H1 (cell line): ENCODE measurements around the gene STPG1. TPM values are rescaled to one million over a fixed set of nuclear protein-coding genes. Genes with fewer than 3 reads are reported as not detected.
A peak's percentile ranks its signal among the peaks of the same experiment; 100 is the strongest.

Source experiments
- CTCF ChIA-PET: fragments of 300-600 bp; sonication (Branson Sonifier 250); formaldehyde crosslinking; loops from one replicate; lab custom pipeline; 2021; ENCODE audit not compliant: partially characterized antibody; lab: Charles Lee
- POLR2A ChIA-PET: fragments of 300-600 bp; sonication (Branson Sonifier 250); formaldehyde crosslinking; loops from one replicate; lab custom pipeline; 2021; ENCODE audit warnings: inconsistent platforms; ENCODE audit not compliant: partially characterized antibody; lab: Charles Lee
- DNase-seq, 2 experiments: peaks; one replicate each; pipeline versions ENCODE4 v3.0.0 to v3.0.0-alpha.2; 2010 to 2022; ENCODE audit warnings: low spot score in 2 of 2, low read depth in 1 of 2, mixed read lengths in 1 of 2
- FAIRE-seq: peaks from 2 replicates; lab custom pipeline; 2011; peaks lifted over from hg19 to GRCh38; lab: Jason Lieb, UNC
- H2AFZ ChIP-seq: 2 replicates; pipeline ENCODE4 v1.8.1; 2012; ENCODE audit warnings: low read length, inconsistent platforms
- H2AK5ac ChIP-seq: 2 replicates; pipeline ENCODE4 v1.6.1; 2013; ENCODE audit warnings: low read depth, low read length
- H2BK120ac ChIP-seq: replicated peaks from 2 replicates; pipeline ENCODE3; 2013; ENCODE audit warnings: low read depth, low read length, inconsistent platforms
- H2BK12ac ChIP-seq: 2 replicates; pipeline ENCODE4 v1.6.1; 2013; ENCODE audit warnings: low read depth, low read length
- H2BK15ac ChIP-seq: 2 replicates; pipeline ENCODE4 v1.6.1; 2013; ENCODE audit warnings: low read length
- H2BK20ac ChIP-seq: 2 replicates; pipeline ENCODE4 v1.6.1; 2013; ENCODE audit warnings: low read length
- H2BK5ac ChIP-seq: 2 replicates; pipeline ENCODE4 v1.6.1; 2013; ENCODE audit warnings: low read depth, low read length
- H3K14ac ChIP-seq: 2 replicates; pipeline ENCODE4 v1.6.1; 2013; ENCODE audit warnings: inconsistent platforms; ENCODE audit not compliant: insufficient read length
- H3K18ac ChIP-seq: 2 replicates; pipeline ENCODE4 v1.6.1; 2013; ENCODE audit warnings: low read length; ENCODE audit errors: extremely low read depth
- H3K23ac ChIP-seq: 2 replicates; pipeline ENCODE4 v1.6.1; 2013; ENCODE audit warnings: inconsistent platforms; ENCODE audit not compliant: insufficient read length
- H3K23me2 ChIP-seq: 2 replicates; pipeline ENCODE4 v1.6.1; 2013; ENCODE audit warnings: low read depth, low read length
- H3K27ac ChIP-seq: 2 replicates; pipeline ENCODE4 v1.6.1; 2011; ENCODE audit warnings: low read depth, low read length, inconsistent platforms
- H3K27me3 ChIP-seq, 4 experiments: replicated peaks in 1 of 4; 1 replicate in 1 of 4; 2 replicates in 3 of 4; pipeline versions ENCODE4 v1.6.1 to v1.8.1; 2011 to 2013; ENCODE audit warnings: low read length in 3 of 4, mild to moderate bottlenecking in 3 of 4, inconsistent platforms in 2 of 4, mixed read lengths in 2 of 4, moderate library complexity in 1 of 4; ENCODE audit not compliant: control insufficient read depth in 3 of 4, insufficient read depth in 3 of 4; ENCODE audit errors: extremely low read depth in 1 of 4
- H3K36me3 ChIP-seq, 4 experiments: 2 replicates each; pipeline versions ENCODE4 v1.6.1 to v1.8.1; 2011 to 2013; ENCODE audit warnings: mild to moderate bottlenecking in 4 of 4, low read length in 3 of 4, moderate library complexity in 2 of 4, control low read depth in 1 of 4, inconsistent platforms in 1 of 4; ENCODE audit not compliant: insufficient read depth in 4 of 4, control insufficient read depth in 2 of 4
- H3K4ac ChIP-seq: replicated peaks from 2 replicates; pipeline ENCODE3; 2013; ENCODE audit warnings: low read length, low read depth, mixed read lengths, inconsistent platforms; ENCODE audit not compliant: insufficient read length
- H3K4me1 ChIP-seq, 4 experiments: replicated peaks in 1 of 4; 1 replicate in 1 of 4; 2 replicates in 3 of 4; pipeline versions ENCODE4 v1.6.1 to v1.8.1; 2011 to 2013; ENCODE audit warnings: low read length in 3 of 4, inconsistent platforms in 2 of 4, mixed read lengths in 1 of 4; ENCODE audit not compliant: insufficient read depth in 4 of 4, control insufficient read depth in 3 of 4
- H3K4me2 ChIP-seq, 2 experiments: 2 replicates each; pipeline versions ENCODE4 v1.6.1 to v1.8.1; 2011 to 2013; ENCODE audit warnings: low read depth in 2 of 2, low read length in 2 of 2, control low read depth in 1 of 2, inconsistent platforms in 1 of 2, mild to moderate bottlenecking in 1 of 2; ENCODE audit not compliant: insufficient read depth in 1 of 2
- H3K4me3 ChIP-seq, 4 experiments: fragments of 200-600, 300-600 bp in 1 of 4; sonication (generic), shearing (Covaris generic), sonication (Bioruptor Twin) in 1 of 4; 2 replicates each; pipeline versions ENCODE4 v1.5.1 to v1.8.1; 2011 to 2016; ENCODE audit warnings: low read length in 4 of 4, low read depth in 3 of 4, control low read depth in 2 of 4, inconsistent platforms in 2 of 4, mild to moderate bottlenecking in 2 of 4, mixed read lengths in 1 of 4, moderate library complexity in 1 of 4; ENCODE audit not compliant: insufficient read depth in 2 of 4; ENCODE audit errors: extremely low read depth in 1 of 4
- H3K56ac ChIP-seq: replicated peaks from 2 replicates; pipeline ENCODE3; 2013; ENCODE audit warnings: low read depth, mild to moderate bottlenecking, mixed read lengths, low read length, inconsistent platforms; ENCODE audit not compliant: insufficient read length
- H3K79me1 ChIP-seq: 2 replicates; pipeline ENCODE4 v1.6.1; 2013; ENCODE audit warnings: low read depth, low read length, control low read depth
- H3K79me2 ChIP-seq, 2 experiments: 2 replicates each; pipeline versions ENCODE4 v1.6.1 to v1.8.1; 2012 to 2013; ENCODE audit warnings: low read length in 2 of 2, mild to moderate bottlenecking in 2 of 2, inconsistent platforms in 1 of 2; ENCODE audit not compliant: insufficient read depth in 2 of 2, control insufficient read depth in 1 of 2
- H3K9ac ChIP-seq, 4 experiments: replicated peaks in 1 of 4; 1 replicate in 1 of 4; 2 replicates in 3 of 4; pipeline versions ENCODE4 v1.6.1 to v1.8.1; 2011 to 2013; ENCODE audit warnings: low read depth in 3 of 4, low read length in 3 of 4, control low read depth in 2 of 4, mild to moderate bottlenecking in 2 of 4, moderate library complexity in 2 of 4, inconsistent platforms in 1 of 4; ENCODE audit errors: extremely low read depth in 1 of 4
- H3K9me3 ChIP-seq, 2 experiments: 2 replicates each; pipeline versions ENCODE4 v1.6.1 to v1.8.1; 2012 to 2013; ENCODE audit warnings: mild to moderate bottlenecking in 2 of 2, moderate library complexity in 2 of 2, control low read depth in 1 of 2, inconsistent platforms in 1 of 2, low read depth in 1 of 2, low read length in 1 of 2, mixed read lengths in 1 of 2; ENCODE audit not compliant: insufficient read depth in 2 of 2
- H4K20me1 ChIP-seq, 2 experiments: replicated peaks in 1 of 2; 2 replicates each; pipeline versions ENCODE3 to v1.8.1; 2011 to 2013; ENCODE audit warnings: inconsistent platforms in 2 of 2, low read length in 2 of 2, mild to moderate bottlenecking in 1 of 2; ENCODE audit not compliant: insufficient read depth in 2 of 2, control insufficient read depth in 1 of 2
- H4K5ac ChIP-seq: 2 replicates; pipeline ENCODE4 v1.6.1; 2013; ENCODE audit warnings: low read length, low read depth, mixed read lengths, inconsistent platforms; ENCODE audit not compliant: insufficient read length
- H4K8ac ChIP-seq: 2 replicates; pipeline ENCODE4 v1.8.0; 2013; ENCODE audit warnings: mild to moderate bottlenecking, moderate library complexity, low read length, inconsistent platforms; ENCODE audit not compliant: insufficient read depth; ENCODE audit errors: extremely low read depth
- H4K91ac ChIP-seq: replicated peaks from 2 replicates; pipeline ENCODE3; 2013; ENCODE audit warnings: low read length, mixed read lengths, inconsistent platforms; ENCODE audit not compliant: insufficient read length
- WGBS, 2 experiments: shearing (Covaris generic) in 1 of 2; methylation state at CpG; one replicate each; pipeline versions ENCODE4 v1.1.6 to v1.1.7; 2013 to 2015; ENCODE audit warnings: low lambda C conversion rate in 2 of 2, mixed read lengths in 2 of 2, inconsistent platforms in 1 of 2, low coverage in 1 of 2, missing lambda C conversion rate in 1 of 2; ENCODE audit not compliant: insufficient replicate concordance in 2 of 2, insufficient coverage in 1 of 2, insufficient read length in 1 of 2; ENCODE audit errors: extremely low coverage in 1 of 2, missing lambda C conversion rate in 1 of 2; 5-methylcytosine and 5-hydroxymethylcytosine counted together
- polyA plus RNA-seq, 7 experiments: library from polyadenylated mRNA; depleted of rRNA in 3 of 7; stranded (reverse) in 5 of 7; unstranded in 2 of 7; fragments of >200 nt in 5 of 7; fragments of 200-250 nt in 2 of 7; gene quantifications; 1 replicate in 5 of 7; 2 replicates in 1 of 7; 4 replicates in 1 of 7; pipeline versions ENCODE4 v1.2.1 to v1.2.3, GENCODE V29; 2011 to 2013; ENCODE audit warnings: missing spikeins in 2 of 7, mixed read lengths in 2 of 7
- total RNA-seq: library from RNA; stranded (reverse); fragmentation: NEBNext Ultra II Directional; extraction: Animal tissue kit (Norgen Biotek cat#: 25700); gene quantifications from 2 replicates; pipeline ENCODE4 v1.2.1, GENCODE V29; 2021

STPG1 gene
- total and polyA plus RNA-seq, 2 of the 8 experiments (the other 6 are each of a cell fraction or from before 2014, with no cell fraction given): 10.3 to 11.2 TPM

DNA sequence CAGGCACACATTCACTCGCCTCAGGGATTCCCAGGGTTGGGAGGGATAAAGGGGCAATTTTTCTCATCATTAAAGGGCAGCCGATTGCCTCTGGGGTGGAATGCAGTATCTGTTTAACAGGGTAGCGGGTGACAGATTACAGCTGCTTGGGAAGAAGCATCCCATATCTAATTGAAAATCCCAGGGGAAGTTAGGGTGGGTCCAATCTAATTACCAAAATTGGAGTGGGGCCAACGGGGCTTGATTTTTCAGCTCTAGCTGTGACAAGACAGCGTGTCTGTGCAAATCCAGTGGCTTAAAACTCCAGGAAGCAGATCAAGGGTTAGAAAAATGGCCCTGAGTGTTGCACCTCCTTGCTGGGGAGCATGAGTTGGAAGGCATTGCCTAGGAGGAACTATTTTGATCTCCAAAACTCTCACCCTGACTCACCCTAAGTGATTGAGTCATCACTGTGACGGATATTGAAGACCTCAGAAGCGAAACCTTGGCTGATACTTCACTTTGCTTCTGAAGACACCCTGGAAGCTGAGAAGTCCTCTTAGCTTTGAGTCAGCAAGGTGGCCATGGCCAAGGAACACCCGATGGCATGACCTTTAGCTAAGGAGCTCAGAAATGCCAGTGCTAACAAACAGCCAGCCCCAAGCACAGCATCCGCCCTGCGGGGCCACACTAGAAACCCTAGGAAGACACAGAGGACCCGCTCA is 48.5 kb downstream of the STPG1 start:
- Histone ChIP-seq H3K18ac (no peak overlapping the region), H4K20me1 (no peaks in the 10 kb centered on the region), H3K4me1 (no peaks in the 10 kb centered on the region; a peak in 2 of 7 replicates), H4K5ac (no peak overlapping the region), H3K79me2 (no peaks in the 10 kb centered on the region), H2AFZ (no peak overlapping the region), H3K9ac (no peak overlapping the region), H2BK120ac (no peak overlapping the region), H3K56ac (no peak overlapping the region), H4K91ac (no peak overlapping the region), H3K14ac (no peak overlapping the region), H2AK5ac (no peak overlapping the region), H3K23me2 (no peaks in the 10 kb centered on the region), H2BK15ac (no peak overlapping the region), H3K4ac (no peak overlapping the region), H2BK12ac (no peak overlapping the region), H3K4me2 (no peak overlapping the region), H3K23ac (no peak overlapping the region), H2BK5ac (no peak overlapping the region), H2BK20ac (no peak overlapping the region), H4K8ac (peak overlapping the region; percentile 54; the same call in 1 of the 2 replicates), H3K79me1 (no peaks in the 10 kb centered on the region), H3K27me3 (no peaks in the 10 kb centered on the region), H3K36me3 (no peaks in the 10 kb centered on the region), H3K27ac (no peak overlapping the region), H3K4me3 (no peak overlapping the region), H3K9me3 (no peaks in the 10 kb centered on the region)
- FAIRE-seq: no peak
- DNase-seq: no peak
- ChIA-PET CTCF (interaction anchor here (0.6 to 1.7 kb wide), 9 partner anchors 15 to 165 kb away, joined by 3 to 11 read pairs (median 4); no protein-coding TSS in a partner anchor), POLR2A (no interaction called here)
- WGBS, 2 experiments: 90% methylated on average over 11 of the region's 11 CpGs; no CpG with 5 or more reads in 1 of the 2 experiments
